ENCODE measurements around the gene EHD3.

The EHD3 gene

DNA sequence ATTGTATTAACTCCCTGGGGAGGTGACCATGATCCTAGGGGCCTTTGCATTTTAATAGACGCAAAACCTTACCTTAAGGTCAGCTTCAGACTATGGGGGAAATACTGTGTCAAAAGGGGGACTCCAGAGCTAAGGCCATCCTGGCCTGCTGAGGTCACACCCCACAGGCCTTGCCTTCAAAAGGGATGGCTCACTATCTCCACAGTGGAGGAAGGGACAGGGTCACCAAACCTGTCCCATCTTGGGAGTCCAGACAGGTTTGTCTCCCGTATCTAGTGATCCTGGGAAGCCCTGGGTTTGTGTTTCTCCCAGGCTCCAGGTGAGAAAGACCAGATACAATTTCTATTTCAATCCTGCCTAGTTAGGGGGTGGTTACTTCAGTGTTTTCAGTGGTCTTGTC lies 41.6 kb upstream of the EHD3 start:
- TF ChIP-seq, protein P1, sequence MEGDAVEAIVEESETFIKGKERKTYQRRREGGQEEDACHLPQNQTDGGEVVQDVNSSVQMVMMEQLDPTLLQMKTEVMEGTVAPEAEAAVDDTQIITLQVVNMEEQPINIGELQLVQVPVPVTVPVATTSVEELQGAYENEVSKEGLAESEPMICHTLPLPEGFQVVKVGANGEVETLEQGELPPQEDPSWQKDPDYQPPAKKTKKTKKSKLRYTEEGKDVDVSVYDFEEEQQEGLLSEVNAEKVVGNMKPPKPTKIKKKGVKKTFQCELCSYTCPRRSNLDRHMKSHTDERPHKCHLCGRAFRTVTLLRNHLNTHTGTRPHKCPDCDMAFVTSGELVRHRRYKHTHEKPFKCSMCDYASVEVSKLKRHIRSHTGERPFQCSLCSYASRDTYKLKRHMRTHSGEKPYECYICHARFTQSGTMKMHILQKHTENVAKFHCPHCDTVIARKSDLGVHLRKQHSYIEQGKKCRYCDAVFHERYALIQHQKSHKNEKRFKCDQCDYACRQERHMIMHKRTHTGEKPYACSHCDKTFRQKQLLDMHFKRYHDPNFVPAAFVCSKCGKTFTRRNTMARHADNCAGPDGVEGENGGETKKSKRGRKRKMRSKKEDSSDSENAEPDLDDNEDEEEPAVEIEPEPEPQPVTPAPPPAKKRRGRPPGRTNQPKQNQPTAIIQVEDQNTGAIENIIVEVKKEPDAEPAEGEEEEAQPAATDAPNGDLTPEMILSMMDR (IDR thresholded peaks at IDR 0.05; ENCODE audit: insufficient read depth, low read length, poor library complexity, severe bottlenecking) = no peak
- TF ChIP-seq EZH2phosphoT487 (conservative IDR thresholded peaks at IDR 0.05; ENCODE audit: low read length) = no peak
- Histone ChIP-seq H3K36me3 (ENCODE audit: low read length) (no peaks in the 10 kb centered on the region), H3K4me3 (ENCODE audit: insufficient read depth, low read length, poor library complexity, severe bottlenecking) (no peak overlapping the region)

DNA sequence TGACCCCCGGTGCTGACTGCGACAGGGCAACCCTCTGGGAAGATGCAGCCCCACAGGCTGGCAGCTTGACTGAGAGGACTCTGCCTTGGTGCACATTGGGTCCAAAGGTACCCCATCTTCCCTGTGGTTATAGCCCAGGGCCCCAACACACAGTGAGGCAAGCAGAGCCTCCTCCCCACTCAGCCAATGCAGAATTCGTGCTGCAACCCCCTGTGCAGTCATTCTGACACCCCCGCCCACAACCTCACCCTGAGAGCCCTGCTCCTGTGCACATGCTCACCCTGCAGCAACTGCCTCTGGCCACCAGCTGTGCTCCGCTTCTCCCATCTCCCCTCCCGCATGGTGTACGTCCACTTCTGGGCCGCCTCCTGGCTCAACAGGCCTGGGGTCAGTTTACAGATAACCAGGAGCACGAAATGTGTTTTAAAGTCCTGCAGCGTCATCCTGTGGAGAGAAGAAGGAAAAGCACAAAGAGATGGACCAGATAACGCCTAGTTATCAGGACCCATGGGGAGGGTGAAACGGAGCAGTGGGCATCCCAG lies 41.0 kb upstream of the EHD3 start:
- H3K36me3 ChIP-seq (ENCODE audit: low read length) = no peaks in the 10 kb centered on the region

More for the DNA sequence above, 41.6 kb upstream of the EHD3 start:
- Histone ChIP-seq H3K4me2 (ENCODE audit: low read depth, low read length, poor library complexity, severe bottlenecking) (no peak overlapping the region), H3K27ac (ENCODE audit: low read depth, low read length) (no peak overlapping the region), H4K20me1 (ENCODE audit: low read depth, low read length) (no peaks in the 10 kb centered on the region), H3K9me2 (replicated peaks; ENCODE audit: insufficient read depth, low read length) (no peaks in the 10 kb centered on the region), H3F3A (ENCODE audit: insufficient read depth) (no peaks in the 10 kb centered on the region), H3K27me3 (ENCODE audit: low read length) (no peaks in the 10 kb centered on the region), H3K9ac (ENCODE audit: low read length) (no peak overlapping the region), H3K79me2 (ENCODE audit: insufficient read depth, low read length) (no peaks in the 10 kb centered on the region), H2AFZ (ENCODE audit: low read depth, low read length, severe bottlenecking) (no peak overlapping the region), H3K9me3 (ENCODE audit: insufficient read depth, low read length) (no peaks in the 10 kb centered on the region)

DNA sequence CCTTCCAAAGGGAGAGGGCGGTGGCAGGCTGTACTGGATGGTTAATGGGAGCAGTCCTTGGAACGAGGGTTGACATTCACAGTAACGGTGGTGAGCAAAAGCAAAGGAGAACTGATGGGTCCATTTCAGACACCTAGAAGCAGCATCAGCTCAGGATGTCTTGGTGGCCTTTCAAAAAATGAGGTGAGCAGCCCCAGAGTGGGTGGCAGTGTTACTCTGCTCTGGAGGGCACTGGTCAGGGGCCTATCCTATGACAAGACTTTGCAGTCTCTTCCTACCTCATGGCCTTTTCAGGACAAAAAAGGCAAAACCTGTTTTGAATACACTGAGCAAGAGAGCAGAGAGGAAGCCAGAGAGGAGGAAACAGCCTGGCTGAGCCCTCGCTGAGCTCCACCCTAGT lies 40.1 kb upstream of the EHD3 start:
- H3K9me2 ChIP-seq (replicated peaks; ENCODE audit: insufficient read depth, low read length) = no peaks in the 10 kb centered on the region
- no peaks in the 10 kb centered on the region for H3F3A ChIP-seq (ENCODE audit: insufficient read depth)
- H3K9me3 ChIP-seq (ENCODE audit: insufficient read depth, low read length) = no peaks in the 10 kb centered on the region
- H4K20me1 ChIP-seq (ENCODE audit: low read depth, low read length) = no peaks in the 10 kb centered on the region
- TF ChIP-seq, protein P1 (IDR thresholded peaks at IDR 0.05; ENCODE audit: insufficient read depth, low read length, poor library complexity, severe bottlenecking) = no peak
- TF ChIP-seq EZH2phosphoT487 (conservative IDR thresholded peaks at IDR 0.05; ENCODE audit: low read length) = no peak
- H3K79me2 ChIP-seq (ENCODE audit: insufficient read depth, low read length) = no peaks in the 10 kb centered on the region
- no peak overlapping the region for H3K4me2 ChIP-seq (ENCODE audit: low read depth, low read length, poor library complexity, severe bottlenecking)
- no peak overlapping the region for H3K4me3 ChIP-seq (ENCODE audit: insufficient read depth, low read length, poor library complexity, severe bottlenecking)
- no peaks in the 10 kb centered on the region for H3K36me3 ChIP-seq (ENCODE audit: low read length)
- H2AFZ ChIP-seq (ENCODE audit: low read depth, low read length, severe bottlenecking) = no peak overlapping the region
- H3K27me3 ChIP-seq (ENCODE audit: low read length) = no peaks in the 10 kb centered on the region
- no peak overlapping the region for H3K27ac ChIP-seq (ENCODE audit: low read depth, low read length)
- no peak overlapping the region for H3K9ac ChIP-seq (ENCODE audit: low read length)

More for the DNA sequence above, 41.0 kb upstream of the EHD3 start:
- TF ChIP-seq, protein P1 (IDR thresholded peaks at IDR 0.05; ENCODE audit: insufficient read depth, low read length, poor library complexity, severe bottlenecking) = no peak
- no peak for TF ChIP-seq EZH2phosphoT487 (conservative IDR thresholded peaks at IDR 0.05; ENCODE audit: low read length)
- Histone ChIP-seq H3K9me3 (ENCODE audit: insufficient read depth, low read length) (no peaks in the 10 kb centered on the region), H3K27me3 (ENCODE audit: low read length) (no peaks in the 10 kb centered on the region), H3F3A (ENCODE audit: insufficient read depth) (no peaks in the 10 kb centered on the region), H3K4me2 (ENCODE audit: low read depth, low read length, poor library complexity, severe bottlenecking) (no peak overlapping the region), H3K9me2 (replicated peaks; ENCODE audit: insufficient read depth, low read length) (no peaks in the 10 kb centered on the region), H3K79me2 (ENCODE audit: insufficient read depth, low read length) (no peaks in the 10 kb centered on the region), H3K9ac (ENCODE audit: low read length) (no peak overlapping the region), H3K4me3 (ENCODE audit: insufficient read depth, low read length, poor library complexity, severe bottlenecking) (no peak overlapping the region), H4K20me1 (ENCODE audit: low read depth, low read length) (no peaks in the 10 kb centered on the region), H2AFZ (ENCODE audit: low read depth, low read length, severe bottlenecking) (no peak overlapping the region), H3K27ac (ENCODE audit: low read depth, low read length) (no peak overlapping the region)

All from SU-DHL-6 (cell line).